A673 (cell line): ENCODE results near the gene ZG16.

Source experiments
- EZH2 ChIP-seq: fragments of 200-600 bp; sonication (generic); IDR thresholded peaks from 2 replicates; pipeline ENCODE4 v1.6.1; 2017; ENCODE audit warnings: borderline replicate concordance, low read depth, mild to moderate bottlenecking, mixed read lengths, antibody characterized with exemption, low read length; ENCODE audit not compliant: poor library complexity, severe bottlenecking
- TF ChIP-seq, protein P1 (sequence below): fragments of 300-800, 200-600 bp; sonication (generic); conservative IDR thresholded peaks from 2 replicates; pipeline ENCODE4 v1.5.1; 2017; ENCODE audit warnings: low read depth, mild to moderate bottlenecking, antibody characterized with exemption, low read length, moderate library complexity, mixed read lengths

DNA sequence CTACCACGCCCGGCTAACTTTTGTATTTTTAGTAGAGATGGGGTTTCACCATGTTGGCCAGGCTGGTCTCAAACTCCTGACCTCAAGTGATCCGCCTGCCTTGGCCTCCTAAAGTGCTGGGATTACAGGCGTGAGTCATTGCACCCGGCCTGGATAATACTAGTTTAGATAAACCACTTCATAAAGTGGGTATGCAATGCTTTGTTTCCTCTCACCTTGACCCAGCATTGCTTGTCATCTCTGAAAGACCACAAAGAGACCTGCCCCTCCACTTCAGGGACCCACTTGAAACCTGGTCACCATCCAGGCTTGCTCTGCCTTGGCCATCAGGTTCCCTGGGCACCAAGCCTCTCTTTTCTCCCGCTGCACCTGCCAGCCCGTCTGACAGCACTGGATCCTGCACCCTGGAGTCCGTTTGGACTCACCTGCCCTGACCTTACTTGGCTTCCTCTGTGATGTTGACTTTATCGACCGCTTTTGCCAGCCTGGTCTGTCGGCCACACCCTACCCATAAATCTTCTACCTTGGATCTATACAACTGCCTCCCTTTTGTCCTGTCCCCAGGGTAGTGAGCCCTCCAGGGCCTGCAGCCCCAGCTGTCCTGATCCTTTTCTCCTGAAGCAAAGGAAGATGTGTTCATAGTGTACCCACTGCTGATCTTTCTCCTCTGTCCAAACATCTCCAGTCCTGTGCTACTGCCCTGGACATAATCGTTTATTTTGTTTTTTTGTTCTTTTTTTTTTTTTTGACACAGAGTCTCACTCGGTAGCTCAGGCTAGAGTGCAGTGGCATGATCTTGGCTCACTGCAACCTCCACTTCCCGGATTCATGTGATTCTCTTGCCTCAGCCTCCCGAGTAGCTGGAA lies 12.7 kb upstream of the ZG16 start:
- TF ChIP-seq EZH2, result no peak
- TF ChIP-seq, protein P1, sequence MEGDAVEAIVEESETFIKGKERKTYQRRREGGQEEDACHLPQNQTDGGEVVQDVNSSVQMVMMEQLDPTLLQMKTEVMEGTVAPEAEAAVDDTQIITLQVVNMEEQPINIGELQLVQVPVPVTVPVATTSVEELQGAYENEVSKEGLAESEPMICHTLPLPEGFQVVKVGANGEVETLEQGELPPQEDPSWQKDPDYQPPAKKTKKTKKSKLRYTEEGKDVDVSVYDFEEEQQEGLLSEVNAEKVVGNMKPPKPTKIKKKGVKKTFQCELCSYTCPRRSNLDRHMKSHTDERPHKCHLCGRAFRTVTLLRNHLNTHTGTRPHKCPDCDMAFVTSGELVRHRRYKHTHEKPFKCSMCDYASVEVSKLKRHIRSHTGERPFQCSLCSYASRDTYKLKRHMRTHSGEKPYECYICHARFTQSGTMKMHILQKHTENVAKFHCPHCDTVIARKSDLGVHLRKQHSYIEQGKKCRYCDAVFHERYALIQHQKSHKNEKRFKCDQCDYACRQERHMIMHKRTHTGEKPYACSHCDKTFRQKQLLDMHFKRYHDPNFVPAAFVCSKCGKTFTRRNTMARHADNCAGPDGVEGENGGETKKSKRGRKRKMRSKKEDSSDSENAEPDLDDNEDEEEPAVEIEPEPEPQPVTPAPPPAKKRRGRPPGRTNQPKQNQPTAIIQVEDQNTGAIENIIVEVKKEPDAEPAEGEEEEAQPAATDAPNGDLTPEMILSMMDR, result no peak
